Measurements from ENCODE around the gene CPT1A. TPM values are rescaled to one million over a fixed set of nuclear protein-coding genes. Genes with fewer than 3 reads are reported as not detected.

The CPT1A gene
- total RNA-seq, 2 donors from 2014 or later, result 53.1 to 56.3 TPM

- no peak for DNase-seq (ENCODE audit: low spot score)
These were observed 25.4 kb upstream of the CPT1A start for GRCh38 chr11:68867066-68867465.

DNA sequence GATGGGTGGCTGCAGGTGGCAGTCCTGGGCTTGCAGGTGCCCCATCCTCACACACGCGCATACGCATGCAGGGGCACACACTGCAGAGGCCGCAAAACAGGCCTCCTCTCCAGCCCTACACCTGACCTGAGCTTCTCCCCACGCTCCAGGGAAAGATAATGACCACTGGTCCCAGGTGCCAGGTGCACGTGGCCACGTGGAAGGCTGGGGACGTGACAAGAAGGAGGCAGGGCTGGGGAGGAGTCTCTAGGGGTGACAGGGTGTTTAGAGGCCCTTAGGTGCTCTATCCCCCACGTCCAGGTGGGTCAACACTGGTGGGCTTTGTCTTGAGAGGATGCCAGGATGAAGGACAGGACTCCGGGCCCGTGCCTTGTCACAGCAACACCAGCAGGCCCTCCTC lies 23.5 kb upstream of the CPT1A start:
- Histone ChIP-seq H3K4me3 (no peak overlapping the region), H3K27ac (no peak overlapping the region), H3K9me3 (no peaks in the 10 kb centered on the region), H3K36me3 (no peaks in the 10 kb centered on the region), H3K4me1 (peaks cover 0 to 6% of the 10 kb centered on the region in 2 donors), H3K27me3 (no peaks in the 10 kb centered on the region)
- TF ChIP-seq, protein P1, sequence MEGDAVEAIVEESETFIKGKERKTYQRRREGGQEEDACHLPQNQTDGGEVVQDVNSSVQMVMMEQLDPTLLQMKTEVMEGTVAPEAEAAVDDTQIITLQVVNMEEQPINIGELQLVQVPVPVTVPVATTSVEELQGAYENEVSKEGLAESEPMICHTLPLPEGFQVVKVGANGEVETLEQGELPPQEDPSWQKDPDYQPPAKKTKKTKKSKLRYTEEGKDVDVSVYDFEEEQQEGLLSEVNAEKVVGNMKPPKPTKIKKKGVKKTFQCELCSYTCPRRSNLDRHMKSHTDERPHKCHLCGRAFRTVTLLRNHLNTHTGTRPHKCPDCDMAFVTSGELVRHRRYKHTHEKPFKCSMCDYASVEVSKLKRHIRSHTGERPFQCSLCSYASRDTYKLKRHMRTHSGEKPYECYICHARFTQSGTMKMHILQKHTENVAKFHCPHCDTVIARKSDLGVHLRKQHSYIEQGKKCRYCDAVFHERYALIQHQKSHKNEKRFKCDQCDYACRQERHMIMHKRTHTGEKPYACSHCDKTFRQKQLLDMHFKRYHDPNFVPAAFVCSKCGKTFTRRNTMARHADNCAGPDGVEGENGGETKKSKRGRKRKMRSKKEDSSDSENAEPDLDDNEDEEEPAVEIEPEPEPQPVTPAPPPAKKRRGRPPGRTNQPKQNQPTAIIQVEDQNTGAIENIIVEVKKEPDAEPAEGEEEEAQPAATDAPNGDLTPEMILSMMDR (IDR thresholded peaks at IDR 0.05), result no peak
- DNase-seq (ENCODE audit: low spot score), result no peak

More at GRCh38 chr11:68867066-68867465, 25.4 kb upstream of the CPT1A start:
- Histone ChIP-seq H3K9me3 (no peaks in the 10 kb centered on the region), H3K4me3 (no peak overlapping the region), H3K36me3 (no peaks in the 10 kb centered on the region), H3K4me1 (peaks cover 0 to 15% of the 10 kb centered on the region in 2 donors), H3K27ac (no peak overlapping the region), H3K27me3 (no peaks in the 10 kb centered on the region)
- TF ChIP-seq, protein P1 (IDR thresholded peaks at IDR 0.05), result no peak

DNA sequence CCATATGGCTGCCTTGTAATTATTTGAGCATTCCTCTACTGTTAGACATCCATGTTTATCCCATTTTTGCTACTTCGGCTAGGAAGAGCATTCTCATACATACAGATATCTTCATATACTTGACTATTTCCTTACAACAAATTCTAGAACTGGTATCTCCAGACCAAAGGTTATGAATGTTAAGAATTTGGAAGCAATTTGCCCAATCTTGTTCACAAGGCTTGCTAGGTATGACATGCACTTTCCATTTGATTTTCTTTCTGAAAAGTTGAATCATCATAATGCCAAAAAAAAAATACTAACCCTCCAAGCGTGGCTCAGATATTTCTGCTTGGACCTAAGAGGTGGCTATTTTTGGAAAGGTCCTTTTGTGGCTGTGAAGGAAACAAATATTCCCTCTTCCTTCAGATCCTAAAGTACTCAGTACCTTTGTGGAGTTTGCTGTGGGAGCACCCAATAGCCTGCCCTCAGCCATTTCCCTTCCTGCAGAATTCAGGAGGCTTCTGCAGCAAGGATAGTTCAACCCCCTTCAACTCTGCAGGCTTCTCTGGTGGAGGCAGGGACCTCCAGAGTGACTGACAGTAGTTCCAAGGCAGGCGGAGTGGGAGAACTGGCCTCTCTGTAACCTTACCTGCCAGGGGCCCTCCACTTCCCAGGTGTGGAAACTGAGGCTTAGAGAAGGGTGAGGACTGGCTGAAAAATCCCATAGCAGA lies 22.0 kb upstream of the CPT1A start:
- Histone ChIP-seq H3K9me3 (no peaks in the 10 kb centered on the region), H3K4me1 (no peaks in the 10 kb centered on the region), H3K27ac (no peak overlapping the region), H3K36me3 (no peaks in the 10 kb centered on the region), H3K4me3 (no peak overlapping the region), H3K27me3 (no peaks in the 10 kb centered on the region)
- TF ChIP-seq, protein P1 (IDR thresholded peaks at IDR 0.05), result no peak
- no peak for DNase-seq (ENCODE audit: low spot score)

DNA sequence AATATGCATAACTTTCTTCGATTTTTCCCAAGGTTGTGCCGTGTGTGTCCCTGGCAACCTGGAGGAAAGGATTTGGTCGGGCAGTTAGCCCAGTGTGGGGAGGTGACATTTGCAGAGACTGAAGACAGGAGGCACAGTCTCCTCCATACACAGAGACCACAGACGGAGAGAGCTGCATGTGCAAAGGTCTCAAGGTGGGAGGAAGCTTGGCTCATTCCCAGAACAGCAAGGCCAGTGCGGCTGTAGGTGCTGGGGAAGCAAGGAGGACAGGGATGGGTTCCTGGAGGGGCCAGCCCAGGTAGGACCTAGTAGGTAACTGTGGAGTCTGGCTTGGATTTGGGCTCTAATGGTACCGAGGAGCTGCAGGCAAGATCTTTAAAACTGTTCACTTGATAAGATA lies 20.7 kb upstream of the CPT1A start:
- H3K9me3 ChIP-seq, result no peaks in the 10 kb centered on the region
- no peaks in the 10 kb centered on the region for H3K36me3 ChIP-seq
- H3K4me1 ChIP-seq, result no peaks in the 10 kb centered on the region
- TF ChIP-seq, protein P1 (IDR thresholded peaks at IDR 0.05), result no peak
- DNase-seq (ENCODE audit: low spot score), result no peak
- H3K27me3 ChIP-seq, result no peaks in the 10 kb centered on the region
- no peak overlapping the region for H3K4me3 ChIP-seq
- no peak overlapping the region for H3K27ac ChIP-seq

DNA sequence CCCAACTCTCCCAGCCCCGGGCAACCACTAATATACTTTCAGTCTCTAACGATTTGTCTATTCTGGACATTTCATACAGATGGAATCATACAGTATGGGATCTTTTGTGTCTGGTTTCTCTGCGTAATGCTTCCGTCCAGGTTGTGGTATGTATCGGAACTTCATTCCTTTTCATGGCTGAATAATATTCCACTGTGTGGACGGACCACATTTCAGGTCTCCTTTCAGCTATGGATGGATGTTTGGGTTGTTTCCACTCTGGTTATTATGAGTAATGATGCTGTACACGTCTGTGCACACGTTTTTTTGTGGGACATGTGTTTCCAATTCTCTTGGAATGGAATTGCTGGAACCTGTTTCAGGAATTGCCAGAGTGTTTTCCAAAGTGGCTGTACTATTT lies 17.4 kb upstream of the CPT1A start:
- Histone ChIP-seq H3K36me3 (no peaks in the 10 kb centered on the region), H3K4me3 (no peak overlapping the region), H3K4me1 (peaks cover 0 to 18% of the 10 kb centered on the region in 2 donors), H3K9me3 (no peaks in the 10 kb centered on the region), H3K27me3 (no peaks in the 10 kb centered on the region), H3K27ac (no peak overlapping the region)
- TF ChIP-seq, protein P1 (IDR thresholded peaks at IDR 0.05), result no peak
- no peak for DNase-seq (ENCODE audit: low spot score)

All from right atrium auricular region (tissue), 2 donors.